Endothelial cell of umbilical vein (primary cell): Measurements from ENCODE around the gene DPYD.

Source experiments
- CTCF ChIP-seq, 2 donors: IDR thresholded peaks; 1 replicate in 1 of 2; 2 replicates in 1 of 2; pipeline ENCODE4 v1.5.1; 2011; ENCODE audit warnings: low read length in 2 of 2, mild to moderate bottlenecking in 2 of 2, moderate library complexity in 2 of 2, control low read depth in 1 of 2, inconsistent platforms in 1 of 2, low read depth in 1 of 2; ENCODE audit not compliant: insufficient read depth in 1 of 2; ENCODE audit errors: extremely low read depth in 1 of 2
- EZH2 ChIP-seq: IDR thresholded peaks from 2 replicates; pipeline ENCODE4 v1.6.1; 2012; ENCODE audit warnings: borderline replicate concordance, low read depth, mild to moderate bottlenecking, moderate library complexity, low read length, inconsistent platforms; ENCODE audit not compliant: severe bottlenecking
- MAX ChIP-seq: IDR thresholded peaks from 2 replicates; pipeline ENCODE4 v1.6.1; 2011; ENCODE audit not compliant: insufficient read depth, insufficient read length
- POLR2A ChIP-seq: IDR thresholded peaks from 2 replicates; pipeline ENCODE4 v1.6.1; 2012; ENCODE audit warnings: low read depth, mild to moderate bottlenecking, control low read depth, low read length

DNA sequence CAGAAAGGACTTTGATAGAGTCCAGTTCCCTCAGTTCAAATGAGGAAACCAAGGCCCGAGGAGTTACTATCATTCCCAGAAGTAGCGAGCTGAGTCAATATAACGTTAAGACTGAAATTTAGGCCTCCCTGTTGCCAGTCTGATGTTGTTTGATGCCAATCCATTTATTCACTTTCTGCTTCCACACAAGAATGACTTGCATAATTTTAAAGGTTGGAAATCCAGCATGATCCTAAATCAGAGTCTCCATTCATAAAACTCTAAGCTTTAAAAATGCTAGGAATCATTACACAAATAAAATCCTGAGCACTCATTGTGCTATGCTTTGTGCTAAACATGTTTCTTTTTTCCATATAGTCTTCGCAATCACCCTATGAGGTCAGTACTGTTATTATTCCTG, 784.9 kb downstream of the DPYD start:
- TF ChIP-seq CTCF (IDR thresholded peaks at IDR 0.05; ENCODE audit: extremely low read depth in 1 of 2, insufficient read depth in 1 of 2, low read depth in 1 of 2, low read length in 2 of 2) (no peak), POLR2A (no peak), EZH2 (no peak), MAX (no peak)
